GM23248 (cell line): ENCODE data around the gene PPDPF. TPM values are rescaled to one million over a fixed set of nuclear protein-coding genes. Genes with fewer than 3 reads are reported as not detected.

Source experiments
- DNase-seq: peaks from one replicate; pipeline ENCODE4 v3.0.0-alpha.2; 2015
- H2AFZ ChIP-seq: fragments of 200-600 bp; sonication (generic); 2 replicates; pipeline ENCODE4 v1.6.1; 2016; ENCODE audit warnings: antibody characterized with exemption
- H3F3A ChIP-seq: fragments of 200-600 bp; sonication (generic); 2 replicates; pipeline ENCODE4 v1.6.1; 2016; ENCODE audit warnings: mild to moderate bottlenecking, antibody characterized with exemption, mixed run types; ENCODE audit not compliant: insufficient read depth
- H3K27ac ChIP-seq: fragments of 200-600 bp; sonication (generic); 2 replicates; pipeline ENCODE4 v1.5.1; 2016; ENCODE audit warnings: mild to moderate bottlenecking
- H3K27me3 ChIP-seq: fragments of 200-600 bp; sonication (generic); replicated peaks from 2 replicates; pipeline ENCODE4 v1.6.1; 2016; ENCODE audit warnings: mild to moderate bottlenecking; ENCODE audit not compliant: insufficient read depth
- H3K36me3 ChIP-seq: fragments of 200-600 bp; sonication (generic); 2 replicates; pipeline ENCODE4 v1.6.1; 2016; ENCODE audit warnings: low read depth, mild to moderate bottlenecking
- H3K4me1 ChIP-seq: fragments of 200-600 bp; sonication (generic); 2 replicates; pipeline ENCODE4 v1.6.1; 2016; ENCODE audit warnings: mild to moderate bottlenecking; ENCODE audit not compliant: insufficient read depth
- H3K4me2 ChIP-seq: fragments of 200-600 bp; sonication (generic); one replicate; pipeline ENCODE4 v1.6.1; 2016; ENCODE audit warnings: mild to moderate bottlenecking; ENCODE audit not compliant: unreplicated experiment
- H3K4me3 ChIP-seq: fragments of 200-600 bp; sonication (generic); 2 replicates; pipeline ENCODE4 v1.5.1; 2016; ENCODE audit warnings: mild to moderate bottlenecking
- H3K79me2 ChIP-seq: fragments of 200-600 bp; sonication (generic); 2 replicates; pipeline ENCODE4 v1.6.1; 2016; ENCODE audit warnings: mild to moderate bottlenecking; ENCODE audit not compliant: insufficient read depth
- H3K9ac ChIP-seq: fragments of 200-600 bp; sonication (generic); 2 replicates; pipeline ENCODE4 v1.6.1; 2016; ENCODE audit warnings: mild to moderate bottlenecking
- H3K9me2 ChIP-seq: fragments of 200-600 bp; sonication (generic); 2 replicates; pipeline ENCODE4 v1.6.1; 2016; ENCODE audit warnings: mixed run types, mild to moderate bottlenecking, moderate library complexity; ENCODE audit not compliant: insufficient read depth
- H3K9me3 ChIP-seq: fragments of 200-600 bp; sonication (generic); one replicate; pipeline ENCODE4 v1.6.1; 2017; ENCODE audit warnings: low read depth
- H4K20me1 ChIP-seq: fragments of 200-600 bp; sonication (generic); 2 replicates; pipeline ENCODE4 v1.6.0; 2016; ENCODE audit not compliant: insufficient read depth
- EZH2 ChIP-seq: fragments of 200-600 bp; sonication (generic); IDR thresholded peaks from 2 replicates; pipeline ENCODE4 v1.6.1; 2018; ENCODE audit warnings: antibody characterized with exemption, mild to moderate bottlenecking; ENCODE audit not compliant: insufficient read depth, poor library complexity, severe bottlenecking
- EZH2phosphoT487 ChIP-seq: fragments of 200-600 bp; sonication (generic); IDR thresholded peaks from 2 replicates; pipeline ENCODE4 v1.6.1; 2018; ENCODE audit warnings: antibody characterized with exemption, moderate library complexity, mild to moderate bottlenecking, low read depth; ENCODE audit not compliant: insufficient read depth
- WGBS, 2 experiments: methylation state at CpG; one replicate each; pipeline ENCODE4 v1.1.6; 2015 to 2017; ENCODE audit warnings: low lambda C conversion rate in 2 of 2, low coverage in 1 of 2; ENCODE audit errors: missing lambda C conversion rate in 2 of 2; 5-methylcytosine and 5-hydroxymethylcytosine counted together
- in situ Hi-C: fragments of 300-500 bp; cut with MboI; formaldehyde crosslinking; loops from 2 replicates; pipeline ENCODE4 v1.15.0; 2020
- polyA plus RNA-seq: library from polyadenylated mRNA; unstranded; fragments of >200 nt; fragmentation: Nextera tagmentation; extraction: Ambion mirVana; gene quantifications from 2 replicates; pipeline ENCODE4 v1.2.1, GENCODE V29; 2016
- total RNA-seq: library from RNA; depleted of rRNA; stranded (reverse); fragments of >200 nt; shearing (Covaris generic); gene quantifications from 2 replicates; pipeline ENCODE4 v1.2.3, GENCODE V29; 2014; rRNA removed

Gene PPDPF, protein sequence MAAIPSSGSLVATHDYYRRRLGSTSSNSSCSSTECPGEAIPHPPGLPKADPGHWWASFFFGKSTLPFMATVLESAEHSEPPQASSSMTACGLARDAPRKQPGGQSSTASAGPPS
- 132 and 236 TPM in 2 replicates for total RNA-seq
- polyA plus RNA-seq, result 170 and 171 TPM in 2 replicates

DNA sequence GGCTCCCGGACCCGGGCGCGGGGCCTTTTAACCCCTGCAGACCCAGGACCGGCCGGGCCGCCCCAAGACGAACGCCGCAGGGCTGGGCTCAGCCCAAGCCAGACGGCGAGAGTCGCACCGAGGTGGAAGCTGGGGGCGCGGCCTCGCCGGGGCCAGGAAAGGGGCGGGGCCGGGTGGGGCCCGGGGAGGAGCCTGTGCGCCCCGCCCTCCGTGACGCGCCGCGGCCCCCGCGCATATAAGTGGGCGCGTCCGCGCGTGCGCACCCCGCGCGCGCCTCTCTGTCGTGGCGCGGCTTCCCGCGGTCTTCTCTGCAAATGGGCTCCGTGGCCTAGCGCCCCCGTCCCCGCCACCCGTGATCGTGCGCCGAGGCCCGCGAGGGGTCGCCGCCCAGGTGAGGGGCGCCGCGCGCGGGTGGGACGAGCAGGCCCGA lies at the start of gene PPDPF:
PPDPF (plus strand) TSS at position 262 of the 430 bp plus-strand sequence. CDS start 544 bp downstream, outside the sequence.
- Histone ChIP-seq H3K4me3 (peak within 1 kb of the TSS; percentile 83), H3K9ac (peak within 1 kb of the TSS; percentile 95), H2AFZ (peak within 1 kb of the TSS; percentile 85), H3K4me2 (peak within 1 kb of the TSS; percentile 79), H3K36me3 (0 out of 2 replicates have a peak, but pooled peaks cover 4% of the 10 kb centered on the region), H4K20me1 (peaks cover 4% of the 10 kb centered on the region; the same call in 1 of the 2 replicates), H3K9me3 (no peaks in the 10 kb centered on the region), H3K27me3 (no peaks in the 10 kb centered on the region), H3K27ac (peak within 1 kb of the TSS; percentile 75), H3K9me2 (no peaks in the 10 kb centered on the region), H3F3A (peaks cover 20% of the 10 kb centered on the region), H3K79me2 (peaks cover 8% of the 10 kb centered on the region), H3K4me1 (0 out of 2 replicates have a peak, but pooled peaks cover 2% of the 10 kb centered on the region)
- TF ChIP-seq EZH2 (no peak), EZH2phosphoT487 (no peak)
- 0 to 4% methylated on average over 11 to 30 of the region's 64 CpGs for WGBS, 2 experiments
- peak; percentile 91 for DNase-seq
- in situ Hi-C loops, result no loop called here

DNA sequence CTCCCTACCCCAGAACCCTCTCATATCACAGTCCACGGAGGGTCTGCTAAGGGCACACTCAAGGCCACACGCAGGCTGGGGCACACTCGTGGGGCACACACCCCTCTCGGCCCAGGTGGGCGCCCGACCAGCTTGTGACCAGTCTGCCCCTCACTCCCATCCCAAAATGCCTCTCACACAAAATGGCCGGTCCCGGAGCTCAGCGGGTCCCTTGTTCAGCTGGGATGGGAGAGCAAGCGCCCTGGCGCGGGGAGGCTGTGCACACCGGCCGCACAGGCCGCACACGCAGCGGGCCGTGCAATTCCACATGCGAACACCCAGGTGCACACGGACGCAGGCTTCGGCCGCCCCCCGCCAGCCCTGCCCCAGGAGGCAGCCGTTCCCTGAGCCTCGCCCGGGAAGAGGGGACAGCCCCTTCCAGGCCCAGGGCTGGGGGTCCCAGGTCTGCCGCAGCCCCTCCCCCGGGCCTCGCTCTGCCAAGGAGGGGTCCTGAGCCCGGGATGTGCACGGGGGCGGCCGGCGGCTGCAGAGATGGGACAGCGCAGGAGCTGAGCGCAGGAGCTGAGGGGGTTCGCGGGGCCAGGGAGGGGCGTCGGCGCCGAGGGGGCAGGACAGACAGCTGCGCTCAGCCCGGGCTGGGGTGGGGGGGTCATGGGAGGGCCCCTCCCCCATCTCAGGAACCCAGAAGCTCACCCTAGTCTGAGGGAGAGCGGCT lies 49.4 kb upstream of the PPDPF start:
- Histone ChIP-seq H3K79me2 (no peaks in the 10 kb centered on the region), H3K4me3 (no peak overlapping the region), H3K4me1 (no peaks in the 10 kb centered on the region), H3F3A (no peaks in the 10 kb centered on the region), H2AFZ (no peak overlapping the region), H3K27ac (no peak overlapping the region), H3K27me3 (peaks cover 57% of the 10 kb centered on the region), H3K9me2 (no peaks in the 10 kb centered on the region), H3K36me3 (no peaks in the 10 kb centered on the region), H3K9ac (no peak overlapping the region), H3K4me2 (no peak overlapping the region), H3K9me3 (no peaks in the 10 kb centered on the region), H4K20me1 (no peaks in the 10 kb centered on the region)
- WGBS, 2 experiments, result 10 to 12% methylated on average over 34 to 44 of the region's 46 CpGs
- in situ Hi-C loops, result no loop called here
- TF ChIP-seq EZH2phosphoT487 (no peak), EZH2 (no peak)
- no peak for DNase-seq

DNA sequence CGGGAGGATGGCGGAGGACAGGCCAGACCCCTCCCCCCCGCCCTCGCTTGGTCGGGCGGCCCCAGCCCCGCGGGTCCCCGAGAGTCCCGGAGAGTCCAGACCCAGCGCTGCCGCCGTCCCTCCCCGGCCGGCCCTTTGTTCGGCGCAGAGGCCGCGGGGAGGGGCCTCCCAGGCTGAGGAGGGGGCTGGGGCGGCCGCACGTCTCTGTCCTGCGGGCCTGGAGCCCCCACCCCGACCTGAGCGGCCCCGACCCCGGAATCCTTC lies 48.9 kb upstream of the PPDPF start:
- no peaks in the 10 kb centered on the region for H3K9me2 ChIP-seq
- H3K27ac ChIP-seq, result no peak overlapping the region
- H3K4me2 ChIP-seq, result no peak overlapping the region
- H3K79me2 ChIP-seq, result no peaks in the 10 kb centered on the region
- H3K9ac ChIP-seq, result no peak overlapping the region
- no peaks in the 10 kb centered on the region for H4K20me1 ChIP-seq
- H3K4me3 ChIP-seq, result no peak overlapping the region
- WGBS, 2 experiments, result 5% methylated on average over 14 of the region's 27 CpGs; no CpG with 5 or more reads in 1 of the 2 experiments
- no peaks in the 10 kb centered on the region for H3K4me1 ChIP-seq
- no peaks in the 10 kb centered on the region for H3F3A ChIP-seq
- no peak overlapping the region for H2AFZ ChIP-seq
- TF ChIP-seq EZH2, result no peak
- no peak for TF ChIP-seq EZH2phosphoT487
- H3K9me3 ChIP-seq, result no peaks in the 10 kb centered on the region
- in situ Hi-C loops, result no loop called here
- H3K27me3 ChIP-seq, result peaks cover 61% of the 10 kb centered on the region
- no peaks in the 10 kb centered on the region for H3K36me3 ChIP-seq
- DNase-seq, result no peak

DNA sequence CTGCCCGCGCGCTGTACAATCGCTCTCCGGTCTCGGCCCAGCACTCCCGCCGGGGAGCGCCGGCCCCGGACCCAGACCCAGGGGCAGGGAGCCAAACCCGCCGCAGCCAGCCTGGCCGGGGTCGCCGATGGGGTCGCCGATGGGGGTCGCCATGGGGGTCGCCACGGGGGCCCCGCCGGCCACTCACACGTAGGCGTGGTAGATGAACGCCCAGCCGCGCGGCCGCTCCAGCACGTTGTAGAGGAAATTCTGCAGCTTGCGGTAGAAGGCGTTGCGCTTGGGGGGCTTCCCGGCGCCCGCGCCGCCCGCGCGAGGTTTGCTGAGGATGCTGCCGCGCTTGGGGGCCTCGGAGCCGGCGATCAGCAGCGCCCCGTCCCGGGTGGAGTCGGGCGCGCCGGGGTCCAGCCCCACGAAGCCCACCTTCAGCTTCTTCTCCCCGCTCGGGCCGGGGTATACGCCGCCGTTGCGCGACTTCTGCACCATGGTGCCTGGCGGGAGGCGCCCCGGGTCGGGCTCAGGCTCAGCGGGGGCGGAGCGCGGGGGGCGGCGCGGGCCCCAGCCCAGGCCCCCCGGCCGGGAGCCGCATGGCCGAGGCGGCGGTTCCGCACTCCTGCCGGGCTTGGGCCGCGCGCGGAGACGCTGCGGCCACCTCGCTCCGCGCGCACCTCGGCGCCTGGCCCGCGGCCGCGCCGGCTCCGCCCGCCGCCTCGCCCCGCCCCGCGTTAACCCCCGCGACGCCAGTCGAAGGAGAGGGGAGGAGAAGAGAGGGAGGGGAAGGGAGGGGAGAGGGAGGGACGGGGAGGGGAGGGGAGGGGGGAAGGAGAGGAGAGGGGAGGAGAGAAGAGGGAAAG lies 48.4 kb upstream of the PPDPF start, which contains the start of gene KCNQ2:
KCNQ2 (minus strand) TSS at position 675 of the 851 bp plus-strand sequence; CDS start at position 483, 192 bp downstream.
- Histone ChIP-seq H3K4me3 (no peak within 1 kb of the TSS), H3K9me3 (no peaks in the 10 kb centered on the region), H4K20me1 (no peaks in the 10 kb centered on the region), H3K4me1 (no peaks in the 10 kb centered on the region), H3F3A (no peaks in the 10 kb centered on the region), H3K4me2 (no peak within 1 kb of the TSS), H3K79me2 (no peaks in the 10 kb centered on the region), H2AFZ (no peak within 1 kb of the TSS), H3K27ac (no peak within 1 kb of the TSS), H3K27me3 (peaks cover 59% of the 10 kb centered on the region), H3K9ac (no peak within 1 kb of the TSS), H3K36me3 (no peaks in the 10 kb centered on the region), H3K9me2 (no peaks in the 10 kb centered on the region)
- 2 to 3% methylated on average over 79 to 105 of the region's 111 CpGs for whole genome bisulfite sequencing, 2 experiments
- in situ Hi-C loops, result no loop called here
- DNase-seq, result no peak
- no peak for TF ChIP-seq EZH2phosphoT487
- TF ChIP-seq EZH2, result peak; percentile 89
